Measurements from ENCODE around the gene SCN5A.

SCN5A gene

GRCh38 chr3:38534180-38534579 lies 115.3 kb downstream of the SCN5A start:
- no peak for DNase-seq

GRCh38 chr3:38533285-38533976 lies 116.1 kb downstream of the SCN5A start:
- DNase-seq = no peak

- no peak for DNase-seq
These were observed 117.0 kb downstream of the SCN5A start for GRCh38 chr3:38532529-38532928.

- DNase-seq = no peak
These were observed 121.0 kb downstream of the SCN5A start for GRCh38 chr3:38528457-38528856.

GRCh38 chr3:38526792-38527191 lies 122.7 kb downstream of the SCN5A start:
- no peak for DNase-seq

GRCh38 chr3:38524141-38524739 lies 125.2 kb downstream of the SCN5A start:
- DNase-seq = no peak

GRCh38 chr3:38522002-38522401 lies 127.5 kb downstream of the SCN5A start:
- no peak for DNase-seq

GRCh38 chr3:38521391-38521987 lies 128.0 kb downstream of the SCN5A start:
- no peak for DNase-seq

GRCh38 chr3:38519651-38520050 lies 129.8 kb downstream of the SCN5A start:
- DNase-seq = no peak

GRCh38 chr3:38519000-38519399 lies 130.5 kb downstream of the SCN5A start:
- no peak for DNase-seq

- DNase-seq = no peak
These were observed 132.8 kb downstream of the SCN5A start for GRCh38 chr3:38516669-38517068.

GRCh38 chr3:38515367-38515766 lies 134.1 kb downstream of the SCN5A start:
- DNase-seq = no peak

- no peak for DNase-seq
These were observed 137.9 kb downstream of the SCN5A start for GRCh38 chr3:38511546-38511945.

GRCh38 chr3:38510631-38511030 lies 138.9 kb downstream of the SCN5A start:
- DNase-seq = no peak

GRCh38 chr3:38509732-38510131 lies 139.8 kb downstream of the SCN5A start:
- DNase-seq = no peak

- DNase-seq = no peak
These were observed 142.4 kb downstream of the SCN5A start for GRCh38 chr3:38507120-38507519.

- DNase-seq = no peak
These were observed 148.6 kb downstream of the SCN5A start for GRCh38 chr3:38500688-38501417.
